IgD-negative memory B cell (primary cell): ENCODE results near the gene TUSC2. TPM values are rescaled to one million over a fixed set of nuclear protein-coding genes. Genes with fewer than 3 reads are reported as not detected.
"Not testable (repeated sequence)": the region's sequence is repeated elsewhere in the genome, so short reads cannot be mapped to it uniquely, and the experiment has no call there.

Experiments
- H3K27ac Mint-ChIP-seq, 3 donors: one replicate each; pipeline ENCODE4 v1.8.0; 2020 to 2022; ENCODE audit warnings: mild to moderate bottlenecking in 3 of 3, mixed read lengths in 3 of 3, moderate library complexity in 1 of 3
- H3K27me3 Mint-ChIP-seq: one replicate; pipeline ENCODE4 v1.8.0; 2021; ENCODE audit warnings: mixed read lengths
- H3K36me3 Mint-ChIP-seq: one replicate; pipeline ENCODE4 v1.8.0; 2020; ENCODE audit warnings: mild to moderate bottlenecking, mixed read lengths
- H3K4me1 Mint-ChIP-seq, 3 donors: one replicate each; pipeline ENCODE4 v1.8.0; 2020 to 2022; ENCODE audit warnings: mixed read lengths in 3 of 3, mild to moderate bottlenecking in 1 of 3
- H3K4me3 Mint-ChIP-seq, 4 donors: one replicate each; pipeline ENCODE4 v1.8.0; 2020 to 2022; ENCODE audit warnings: mild to moderate bottlenecking in 4 of 4, mixed read lengths in 4 of 4, moderate library complexity in 3 of 4
- H3K9me3 Mint-ChIP-seq, 3 donors: one replicate each; pipeline ENCODE4 v1.8.0; 2020 to 2021; ENCODE audit warnings: mixed read lengths in 3 of 3, mild to moderate bottlenecking in 1 of 3
- polyA plus RNA-seq: library from polyadenylated mRNA; unstranded; fragments of 300-500 nt; fragmentation: Illumina TruSeq; gene quantifications from one replicate; pipeline ENCODE4 v1.2.3, GENCODE V29; 2021

Gene TUSC2
- polyA plus RNA-seq, 1 donor from 2014 or later: 51.4 TPM

- peak within 1 kb of the TSS; percentile 80 to 94 (median 92) for H3K4me3 Mint-ChIP-seq
- no peaks in the 10 kb centered on the region for H3K27me3 Mint-ChIP-seq
- H3K27ac Mint-ChIP-seq: peak within 1 kb of the TSS; percentile 76 to 98 (median 94)
- H3K4me1 Mint-ChIP-seq: peaks cover 9 to 16% (median 10%) of the 10 kb centered on the region in 3 donors
- H3K9me3 Mint-ChIP-seq: no peaks in the 10 kb centered on the region
- H3K36me3 Mint-ChIP-seq: peaks cover 4% of the 10 kb centered on the region
Observed at GRCh38 chr3:50292159-50293078, 35.6 kb downstream of the TUSC2 start, which contains the start of gene IFRD2. Gene IFRD2 (minus strand): TSS chr3:50292429. CDS start chr3:50292274, 155 bp downstream.

GRCh38 chr3:50290161-50290641, 37.8 kb downstream of the TUSC2 start:
- Mint-ChIP-seq H3K36me3 (peaks cover 4% of the 10 kb centered on the region), H3K4me1 (peaks cover 9 to 14% (median 10%) of the 10 kb centered on the region in 3 donors), H3K27me3 (no peaks in the 10 kb centered on the region), H3K4me3 (peak overlapping the region in 2 of 4 donors; percentile 33 to 68), H3K9me3 (no peaks in the 10 kb centered on the region), H3K27ac (no peak overlapping the region)

DNA sequence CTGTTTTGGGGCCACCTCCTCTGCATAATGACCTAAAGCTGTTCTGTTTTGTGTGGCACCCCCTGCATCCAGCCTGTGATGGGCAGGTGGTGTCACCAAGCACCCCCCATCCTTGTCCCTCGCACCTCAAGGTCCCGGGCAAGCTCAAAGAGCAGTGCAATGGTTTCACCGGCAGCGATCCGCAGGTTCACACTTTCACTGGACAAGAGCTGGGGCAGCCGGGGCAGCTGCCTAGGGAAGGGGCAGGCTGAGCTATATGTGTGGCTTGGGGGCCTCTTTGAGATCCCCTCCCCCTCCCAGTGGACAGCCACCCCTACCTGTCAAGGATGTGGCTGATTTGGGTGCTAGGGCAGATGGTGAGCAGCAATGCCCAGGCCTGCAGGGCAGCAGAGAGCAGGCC, 38.9 kb downstream of the TUSC2 start:
- Mint-ChIP-seq H3K4me3 (peak overlapping the region in 2 of 4 donors; percentile 67 to 68), H3K36me3 (peaks cover 4% of the 10 kb centered on the region), H3K27me3 (no peaks in the 10 kb centered on the region), H3K9me3 (no peaks in the 10 kb centered on the region), H3K27ac (peak overlapping the region in 1 of 3 donors; percentile 60), H3K4me1 (peaks cover 9 to 14% (median 10%) of the 10 kb centered on the region in 3 donors)

GRCh38 chr3:50288387-50289007, 39.5 kb downstream of the TUSC2 start:
- Mint-ChIP-seq H3K4me3 (peak overlapping the region in 1 of 4 donors; percentile 68), H3K4me1 (peaks cover 9 to 14% (median 10%) of the 10 kb centered on the region in 3 donors), H3K27ac (peak overlapping the region in 2 of 3 donors; percentile 35 to 42), H3K36me3 (peaks cover 4% of the 10 kb centered on the region), H3K9me3 (no peaks in the 10 kb centered on the region), H3K27me3 (no peaks in the 10 kb centered on the region)

DNA sequence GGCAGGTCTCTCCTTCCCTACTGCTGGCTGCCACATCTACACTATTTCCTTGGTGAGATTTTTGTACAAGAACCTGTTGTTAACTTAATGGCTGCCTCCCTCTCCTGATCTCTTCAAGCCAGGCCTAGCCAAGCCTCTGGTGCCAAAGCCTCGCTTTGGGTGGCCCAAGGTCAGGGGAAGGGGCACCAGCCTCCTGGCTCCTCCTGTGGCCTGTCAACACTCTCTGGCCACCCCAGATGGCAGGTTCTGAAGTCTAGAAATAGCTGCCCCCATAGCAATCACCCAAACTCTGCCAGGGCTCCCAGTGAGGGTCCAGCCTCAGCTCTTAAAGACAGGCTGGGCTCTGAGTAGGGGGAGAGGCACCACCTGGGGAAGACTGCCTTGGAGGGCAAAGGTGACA, 40.8 kb downstream of the TUSC2 start:
- Mint-ChIP-seq H3K4me3 (no peak overlapping the region), H3K9me3 (no peaks in the 10 kb centered on the region), H3K36me3 (peaks cover 4% of the 10 kb centered on the region), H3K4me1 (peaks cover 5% of the 10 kb centered on the region in 3 donors), H3K27me3 (no peaks in the 10 kb centered on the region), H3K27ac (no peak overlapping the region)

- Mint-ChIP-seq H3K4me3 (no peak overlapping the region), H3K9me3 (no peaks in the 10 kb centered on the region), H3K36me3 (peaks cover 4% of the 10 kb centered on the region), H3K27me3 (no peaks in the 10 kb centered on the region), H3K4me1 (peaks cover 4 to 5% (median 4%) of the 10 kb centered on the region in 3 donors), H3K27ac (no peak overlapping the region)
Observed at GRCh38 chr3:50286322-50287227, 41.4 kb downstream of the TUSC2 start.

DNA sequence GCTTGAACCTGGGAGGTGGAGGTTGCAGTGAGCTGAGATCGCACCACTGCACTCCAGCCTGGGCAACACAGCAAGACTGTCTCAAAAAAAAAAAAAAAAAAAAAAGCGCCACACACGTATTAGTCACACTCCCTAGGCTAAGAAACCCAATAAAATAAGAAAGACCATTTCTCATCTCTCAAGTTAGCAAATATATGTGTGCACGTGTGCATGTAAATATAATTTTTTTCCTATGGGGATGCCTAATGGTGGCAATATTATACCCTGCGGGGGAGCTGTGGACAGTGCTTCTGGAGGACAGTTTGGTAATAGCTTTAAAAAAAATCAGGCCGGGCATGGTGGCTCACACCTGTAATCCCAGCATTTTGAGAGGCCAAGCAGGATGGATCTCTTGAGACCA, 43.9 kb downstream of the TUSC2 start:
- H3K27ac Mint-ChIP-seq: peak overlapping the region in 1 of 3 donors; percentile 16
- H3K27me3 Mint-ChIP-seq, H3K4me1 Mint-ChIP-seq, H3K9me3 Mint-ChIP-seq, H3K4me3 Mint-ChIP-seq, H3K36me3 Mint-ChIP-seq: not testable (repeated sequence)

- H3K36me3 Mint-ChIP-seq: no peaks in the 10 kb centered on the region
- H3K4me1 Mint-ChIP-seq: peaks cover 1 to 7% (median 4%) of the 10 kb centered on the region in 3 donors
- H3K27me3 Mint-ChIP-seq: peaks cover 20% of the 10 kb centered on the region
- no peak overlapping the region for H3K27ac Mint-ChIP-seq
- H3K9me3 Mint-ChIP-seq: no peaks in the 10 kb centered on the region
- no peak overlapping the region for H3K4me3 Mint-ChIP-seq
Observed at GRCh38 chr3:50279255-50280016, 48.6 kb downstream of the TUSC2 start.

DNA sequence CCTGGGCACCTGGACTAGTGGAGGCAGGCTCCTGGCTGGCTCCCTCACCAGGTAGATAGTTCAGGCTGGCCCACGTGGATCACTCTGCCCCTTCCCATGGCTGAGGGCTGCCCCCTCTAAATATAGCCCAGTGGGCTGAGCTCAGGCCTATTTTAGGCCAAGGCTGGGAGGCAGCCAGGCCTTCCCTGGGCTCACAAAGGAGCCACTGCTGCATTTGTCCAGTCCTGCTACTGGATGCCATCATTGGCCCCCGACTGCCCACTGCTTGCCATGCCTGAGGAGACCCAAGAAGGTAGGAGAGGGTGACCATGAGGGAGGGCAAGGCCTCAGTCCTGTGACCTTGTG, 49.2 kb downstream of the TUSC2 start, which contains the start of gene LSMEM2:
TSS of gene LSMEM2 (plus strand) at position 208 of the 345 bp plus-strand sequence. CDS start at position 235, 27 bp downstream.
- H3K27ac Mint-ChIP-seq: peak within 1 kb of the TSS in 2 of 3 donors; percentile 58 to 78
- H3K36me3 Mint-ChIP-seq: no peaks in the 10 kb centered on the region
- H3K27me3 Mint-ChIP-seq: peaks cover 25% of the 10 kb centered on the region
- no peaks in the 10 kb centered on the region for H3K9me3 Mint-ChIP-seq
- no peak within 1 kb of the TSS for H3K4me3 Mint-ChIP-seq
- peaks cover 6 to 11% (median 8%) of the 10 kb centered on the region in 3 donors for H3K4me1 Mint-ChIP-seq

DNA sequence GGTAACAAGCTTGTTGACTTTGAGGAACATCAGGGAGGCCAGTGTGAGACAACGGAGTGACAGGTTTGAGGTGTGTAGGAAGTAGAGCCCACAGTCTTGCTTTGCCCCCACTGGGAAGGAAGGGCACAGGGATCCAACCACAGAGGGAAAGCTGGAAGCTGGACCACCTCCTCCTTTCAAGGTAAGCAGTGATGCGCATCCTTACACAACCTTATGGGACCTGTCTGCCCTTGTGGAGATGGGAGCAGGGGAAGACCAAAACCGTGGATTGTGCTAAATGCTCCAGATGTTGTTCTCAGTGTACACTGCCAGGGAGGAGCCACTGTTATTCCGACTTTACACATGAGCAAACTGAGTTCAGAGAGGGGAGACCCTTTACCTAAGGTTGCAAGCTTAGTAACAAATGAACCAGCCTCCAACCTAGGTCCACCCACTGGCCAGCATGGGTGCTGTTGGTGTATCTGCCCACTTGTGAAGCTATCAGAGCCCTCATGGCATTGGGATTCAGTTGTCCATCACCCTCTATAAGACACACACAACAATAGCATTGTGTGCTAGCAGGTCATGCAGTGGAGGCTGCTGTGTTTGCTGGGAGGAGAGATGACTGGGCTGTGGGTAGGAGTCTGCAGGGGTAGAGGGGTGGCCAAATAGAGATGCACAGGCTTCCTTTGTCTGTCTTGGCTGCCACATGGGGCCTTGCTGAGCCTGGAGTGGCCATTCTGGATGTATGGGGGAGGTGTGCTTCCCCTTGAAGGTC, 49.7 kb downstream of the TUSC2 start:
- H3K4me3 Mint-ChIP-seq: no peak overlapping the region
- H3K4me1 Mint-ChIP-seq: peaks cover 6 to 11% (median 9%) of the 10 kb centered on the region in 3 donors
- H3K27me3 Mint-ChIP-seq: peaks cover 27% of the 10 kb centered on the region
- H3K9me3 Mint-ChIP-seq: no peaks in the 10 kb centered on the region
- H3K27ac Mint-ChIP-seq: peak overlapping the region in 2 of 3 donors; percentile 58 to 78
- H3K36me3 Mint-ChIP-seq: no peaks in the 10 kb centered on the region

- Mint-ChIP-seq H3K27me3 (peaks cover 31% of the 10 kb centered on the region), H3K36me3 (no peaks in the 10 kb centered on the region), H3K9me3 (no peaks in the 10 kb centered on the region), H3K4me3 (no peak overlapping the region), H3K4me1 (peaks cover 12 to 19% (median 16%) of the 10 kb centered on the region in 3 donors), H3K27ac (no peak overlapping the region)
Observed at GRCh38 chr3:50276762-50277101, 51.3 kb downstream of the TUSC2 start.

GRCh38 chr3:50275996-50276761, 51.8 kb downstream of the TUSC2 start:
- Mint-ChIP-seq H3K9me3 (no peaks in the 10 kb centered on the region), H3K27me3 (peaks cover 31% of the 10 kb centered on the region), H3K36me3 (no peaks in the 10 kb centered on the region), H3K27ac (peak overlapping the region in 1 of 3 donors; percentile 23), H3K4me3 (peak overlapping the region in 2 of 4 donors; percentile 24 to 57), H3K4me1 (peaks cover 12 to 19% (median 16%) of the 10 kb centered on the region in 3 donors)
